ENCODE results near the gene PGAP6.
"Not testable (repeated sequence)": the region's sequence is repeated elsewhere in the genome, so short reads cannot be mapped to it uniquely, and the experiment has no call there.

The PGAP6 gene

DNA sequence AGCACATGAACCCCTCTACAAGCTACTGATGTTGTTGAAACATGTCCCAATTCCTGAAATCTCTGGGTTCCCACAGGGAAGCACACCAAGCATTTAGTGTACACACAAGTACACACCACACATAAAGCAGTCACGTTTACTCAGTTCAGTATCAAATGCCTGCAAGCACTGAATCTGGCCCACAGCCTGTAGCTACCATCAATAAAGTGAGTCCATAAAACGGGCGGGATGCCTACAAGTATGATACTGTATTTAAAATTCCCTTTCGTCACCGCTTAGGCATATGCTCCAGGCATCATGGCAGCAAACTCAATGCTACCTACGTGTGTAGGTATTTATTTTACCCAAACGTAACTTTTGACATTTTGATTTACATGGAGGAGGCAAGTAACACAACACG lies 31.6 kb downstream of the PGAP6 start:
- H3K9me3 ChIP-seq: no peaks in the 10 kb centered on the region
- TF ChIP-seq CTCF (IDR thresholded peaks at IDR 0.05): no peak
- intact Hi-C loops (cut with DNase I; ENCODE audit: low total_unique reads): loop anchor here (5.0 kb wide), 1 partner anchor 52 kb away; the partner anchor contains the start of gene DECR2
- H3K4me3 ChIP-seq: no peak overlapping the region
- H3K36me3 ChIP-seq: peaks cover 8 to 26% (median 13%) of the 10 kb centered on the region in 3 donors
- no peak for DNase-seq
- no peaks in the 10 kb centered on the region for H3K27me3 ChIP-seq
- H3K4me1 ChIP-seq: peaks cover 0 to 23% (median 16%) of the 10 kb centered on the region in 4 donors
- no peak overlapping the region for H3K27ac ChIP-seq

DNA sequence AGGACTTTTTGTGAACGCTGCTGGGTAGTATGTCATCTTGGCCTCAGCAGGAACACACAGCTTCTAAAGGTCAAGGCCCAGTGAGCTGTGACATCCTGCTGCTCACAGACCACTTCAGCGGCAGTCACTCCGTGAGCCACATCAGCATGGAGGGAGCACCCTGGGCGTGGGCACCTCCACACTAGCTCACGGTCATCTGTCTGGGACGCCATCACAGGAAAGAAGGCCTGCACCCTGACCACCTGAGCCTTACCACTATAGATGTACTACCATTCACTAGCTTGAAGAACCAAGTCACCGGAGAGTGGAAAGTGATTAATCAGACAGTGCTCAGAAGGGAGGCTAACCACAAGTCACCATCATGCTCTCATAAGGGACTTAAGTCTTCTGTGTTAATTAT lies 32.6 kb downstream of the PGAP6 start:
- no peak for DNase-seq
- Histone ChIP-seq H3K9me3 (no peaks in the 10 kb centered on the region), H3K27me3 (no peaks in the 10 kb centered on the region), H3K4me1 (peaks cover 0 to 23% (median 16%) of the 10 kb centered on the region in 4 donors), H3K36me3 (peaks cover 8 to 36% (median 21%) of the 10 kb centered on the region in 3 donors), H3K27ac (no peak overlapping the region), H3K4me3 (no peak overlapping the region)
- intact Hi-C loops (cut with DNase I; ENCODE audit: low total_unique reads): loop anchor here (5.0 kb wide), 1 partner anchor 112 kb away; no protein-coding TSS in a partner anchor
- no peak for TF ChIP-seq CTCF (IDR thresholded peaks at IDR 0.05)

GRCh38 chr16:348495-348894 lies 33.3 kb downstream of the PGAP6 start:
- H3K9me3 ChIP-seq, H3K27me3 ChIP-seq, H3K27ac ChIP-seq, H3K4me3 ChIP-seq, DNase-seq: not testable (repeated sequence)
- H3K4me1 ChIP-seq: peaks cover 0 to 19% (median 16%) of the 10 kb centered on the region in 4 donors
- intact Hi-C loops (cut with DNase I; ENCODE audit: low total_unique reads): loop anchor here (5.0 kb wide), 1 partner anchor 111 kb away; no protein-coding TSS in a partner anchor
- H3K36me3 ChIP-seq: peaks cover 8 to 43% (median 21%) of the 10 kb centered on the region in 3 donors

DNA sequence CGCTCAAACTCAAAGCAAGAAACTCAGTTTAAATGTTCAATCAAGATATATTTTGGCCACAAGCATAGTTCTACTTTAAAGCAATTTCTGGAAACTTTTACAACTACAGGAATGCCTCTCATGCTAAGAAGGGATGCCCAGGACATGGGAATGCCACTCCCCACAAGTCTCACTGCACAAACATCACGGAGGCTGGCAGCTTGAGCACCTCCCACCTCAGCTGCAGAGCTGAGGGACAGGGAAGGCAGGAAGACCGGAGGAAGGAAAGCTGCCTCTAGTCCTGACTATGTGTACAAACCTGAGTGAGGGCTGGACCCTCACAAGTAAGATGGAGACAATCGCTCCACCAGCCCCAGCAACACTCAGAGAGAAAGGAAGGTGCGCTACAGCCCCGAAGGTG lies 34.6 kb downstream of the PGAP6 start:
- peaks cover 8 to 56% (median 28%) of the 10 kb centered on the region in 3 donors for H3K36me3 ChIP-seq
- intact Hi-C loops (cut with DNase I; ENCODE audit: low total_unique reads): loop anchor here (5.0 kb wide), 1 partner anchor 110 kb away; no protein-coding TSS in a partner anchor
- no peaks in the 10 kb centered on the region for H3K9me3 ChIP-seq
- H3K4me1 ChIP-seq: peaks cover 0 to 15% (median 12%) of the 10 kb centered on the region in 4 donors
- no peaks in the 10 kb centered on the region for H3K27me3 ChIP-seq
- no peak overlapping the region for H3K27ac ChIP-seq
- no peak for DNase-seq
- H3K4me3 ChIP-seq: no peak overlapping the region
- no peak for TF ChIP-seq CTCF (IDR thresholded peaks at IDR 0.05)

DNA sequence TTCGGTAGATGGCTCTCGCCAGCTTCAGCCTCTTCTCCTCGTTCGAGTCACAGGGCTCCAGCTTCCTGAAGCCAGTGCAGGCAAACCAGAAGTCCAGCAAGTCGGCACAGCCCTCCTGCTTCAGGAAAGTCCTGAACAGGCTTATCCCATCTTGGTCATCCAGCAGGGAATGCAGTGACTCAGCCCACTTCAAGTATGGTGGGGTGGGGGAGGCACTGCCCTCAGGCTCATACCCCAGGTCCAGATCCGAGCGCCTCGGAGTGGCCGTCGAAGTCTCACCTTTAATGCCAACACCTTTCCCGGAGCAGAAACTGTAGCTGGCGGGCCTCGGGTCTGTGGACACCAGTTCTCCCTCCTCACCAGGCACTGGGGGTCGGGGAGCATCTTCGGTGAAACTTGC lies 35.2 kb downstream of the PGAP6 start:
- H3K27me3 ChIP-seq: no peaks in the 10 kb centered on the region
- no peak for DNase-seq
- H3K9me3 ChIP-seq: no peaks in the 10 kb centered on the region
- H3K4me3 ChIP-seq: no peak overlapping the region
- intact Hi-C loops (cut with DNase I; ENCODE audit: low total_unique reads): loop anchor here (5.0 kb wide), 1 partner anchor 109 kb away; no protein-coding TSS in a partner anchor
- no peak overlapping the region for H3K27ac ChIP-seq
- TF ChIP-seq CTCF (IDR thresholded peaks at IDR 0.05): no peak
- H3K4me1 ChIP-seq: peaks cover 0 to 12% (median 9%) of the 10 kb centered on the region in 4 donors
- peaks cover 8 to 58% (median 28%) of the 10 kb centered on the region in 3 donors for H3K36me3 ChIP-seq

- Histone ChIP-seq H3K27me3 (no peaks in the 10 kb centered on the region), H3K36me3 (peaks cover 8 to 64% (median 28%) of the 10 kb centered on the region in 3 donors), H3K4me1 (peaks cover 0 to 4% (median 2%) of the 10 kb centered on the region in 4 donors), H3K4me3 (no peak overlapping the region), H3K27ac (no peak overlapping the region), H3K9me3 (no peaks in the 10 kb centered on the region)
- TF ChIP-seq CTCF (IDR thresholded peaks at IDR 0.05): no peak
- intact Hi-C loops (cut with DNase I; ENCODE audit: low total_unique reads): loop anchor here (5.0 kb wide), 1 partner anchor 108 kb away; no protein-coding TSS in a partner anchor
- no peak for DNase-seq
Observed at GRCh38 chr16:345772-346171, 36.0 kb downstream of the PGAP6 start.
